Dedifferentiated amniotic fluid mesenchymal stem cell (primary cell): Measurements from ENCODE around the gene BPHL.
"Not testable (repeated sequence)": the region's sequence is repeated elsewhere in the genome, so short reads cannot be mapped to it uniquely, and the experiment has no call there.

Experiments
- DNase-seq: peaks from one replicate; pipeline ENCODE4 v3.0.0-alpha.2; 2016; ENCODE audit errors: extremely low spot score

BPHL gene

GRCh38 chr6:3156184-3157130 lies 37.9 kb downstream of the BPHL start:
- DNase-seq = not testable (repeated sequence)

GRCh38 chr6:3157131-3157933 lies 38.8 kb downstream of the BPHL start, which contains the start of gene TUBB2A:
TSS of gene TUBB2A (minus strand) at chr6:3157544. CDS start at chr6:3157463, 81 bp downstream.
- DNase-seq = peak; percentile 64

GRCh38 chr6:3159805-3160781 lies 41.6 kb downstream of the BPHL start:
- no peak for DNase-seq

GRCh38 chr6:3162067-3162497 lies 43.6 kb downstream of the BPHL start:
- no peak for DNase-seq

- peak; percentile 48 for DNase-seq
These were observed 44.2 kb downstream of the BPHL start for GRCh38 chr6:3162565-3163247.

- DNase-seq = peak; percentile 24
These were observed 44.7 kb downstream of the BPHL start for GRCh38 chr6:3163248-3163594.

GRCh38 chr6:3164388-3164787 lies 45.9 kb downstream of the BPHL start:
- DNase-seq = no peak

GRCh38 chr6:3165631-3166534 lies 47.4 kb downstream of the BPHL start:
- no peak for DNase-seq

- DNase-seq = not testable (repeated sequence)
These were observed 48.2 kb downstream of the BPHL start for GRCh38 chr6:3166535-3167225.

- DNase-seq = not testable (repeated sequence)
These were observed 49.5 kb downstream of the BPHL start for GRCh38 chr6:3168046-3168445.

- DNase-seq = not testable (repeated sequence)
These were observed 52.2 kb downstream of the BPHL start for GRCh38 chr6:3170676-3171075.

- DNase-seq = not testable (repeated sequence)
These were observed 53.0 kb downstream of the BPHL start for GRCh38 chr6:3171313-3172175.

- not testable (repeated sequence) for DNase-seq
These were observed 54.3 kb downstream of the BPHL start for GRCh38 chr6:3172789-3173188.

- DNase-seq = not testable (repeated sequence)
These were observed 55.2 kb downstream of the BPHL start for GRCh38 chr6:3173636-3174089.

- DNase-seq = no peak
These were observed 57.3 kb downstream of the BPHL start for GRCh38 chr6:3175715-3176402.

GRCh38 chr6:3176562-3177355 lies 58.2 kb downstream of the BPHL start:
- peak; percentile 60 for DNase-seq
